GM12878 (cell line): ENCODE results near the gene MEGF11. TPM values are rescaled to one million over a fixed set of nuclear protein-coding genes. Genes with fewer than 3 reads are reported as not detected.

ENCODE experiments used
- ATAC-seq: fragments of 200-7000 bp; cut with Tn5 transposase; 3 replicates; pipeline ENCODE4 v1.9.1; 2020; ENCODE audit warnings: mild to moderate bottlenecking, moderate library complexity
- BruUV-seq: library from RNA; stranded (reverse); fragments of 400-500 nt; replicated peaks from 2 replicates; lab custom pipeline; 2021; lab: Mats Ljungman, UMichigan
- CTCF ChIA-PET: fragments of 300-600 bp; sonication (Branson Sonifier 250); formaldehyde crosslinking; extraction: SDS; loops from one replicate; lab custom pipeline; 2021; ENCODE audit warnings: inconsistent platforms; lab: Yijun Ruan, JAX
- POLR2A ChIA-PET: fragments of 350-600 bp; formaldehyde crosslinking; extraction: SDS; loops from one replicate; lab custom pipeline; 2021; ENCODE audit warnings: inconsistent platforms; lab: Charles Lee
- RAD21 ChIA-PET: fragments of 300-600 bp; sonication (Branson Sonifier 250); formaldehyde crosslinking; loops from one replicate; lab custom pipeline; 2023; ENCODE audit warnings: antibody characterized with exemption; ENCODE audit not compliant: unreplicated experiment; lab: Charles Lee
- SMC1A ChIA-PET: fragments of 300-600 bp; sonication (Branson Sonifier 250); formaldehyde crosslinking; loops from one replicate; lab custom pipeline; 2023; ENCODE audit not compliant: unreplicated experiment, uncharacterized antibody; lab: Charles Lee
- DNase-seq: peaks from one replicate; pipeline ENCODE4 v3.0.0-alpha.2; 2011; ENCODE audit warnings: low read depth, low spot score
- FAIRE-seq: peaks from 3 replicates; lab custom pipeline; 2011; peaks lifted over from hg19 to GRCh38; lab: Jason Lieb, UNC
- H2AFZ ChIP-seq: 2 replicates; pipeline ENCODE4 v1.6.0; 2011; ENCODE audit warnings: low read depth, low read length, control low read depth; ENCODE audit not compliant: control insufficient read depth
- H3K27ac ChIP-seq: 2 replicates; pipeline ENCODE4 v1.5.1; 2011; ENCODE audit warnings: control low read depth; ENCODE audit not compliant: control insufficient read depth, insufficient read depth
- H3K27me3 ChIP-seq, 2 experiments: replicated peaks in 1 of 2; 2 replicates each; pipeline versions ENCODE4 v1.6.0 to v1.6.1; 2011; ENCODE audit warnings: low read length in 1 of 2; ENCODE audit not compliant: control insufficient read depth in 2 of 2, insufficient read depth in 2 of 2
- H3K36me3 ChIP-seq, 2 experiments: 2 replicates each; pipeline ENCODE4 v1.5.1; 2011; ENCODE audit warnings: low read length in 1 of 2; ENCODE audit not compliant: control insufficient read depth in 2 of 2, insufficient read depth in 2 of 2
- H3K4me1 ChIP-seq: 2 replicates; pipeline ENCODE4 v1.6.1; 2011; ENCODE audit warnings: mild to moderate bottlenecking, low read length, moderate library complexity, mixed read lengths; ENCODE audit not compliant: control insufficient read depth, insufficient read depth
- H3K4me2 ChIP-seq: 2 replicates; pipeline ENCODE4 v1.6.0; 2011; ENCODE audit warnings: control low read depth; ENCODE audit not compliant: control insufficient read depth, insufficient read depth
- H3K4me3 ChIP-seq: fragments of 200-600 bp; sonication (generic); 2 replicates; pipeline ENCODE4 v1.5.1; 2016
- H3K79me2 ChIP-seq: 2 replicates; pipeline ENCODE4 v1.6.0; 2011; ENCODE audit warnings: low read length; ENCODE audit not compliant: control insufficient read depth, insufficient read depth
- H3K9ac ChIP-seq: 2 replicates; pipeline ENCODE4 v1.8.0; 2011; ENCODE audit warnings: low read length, control low read depth, mixed read lengths; ENCODE audit not compliant: control insufficient read depth, insufficient read depth
- H3K9me3 ChIP-seq: replicated peaks from 3 replicates; pipeline ENCODE4 v1.5.1; 2011; ENCODE audit warnings: mild to moderate bottlenecking, low read length; ENCODE audit not compliant: control insufficient read depth, insufficient read depth
- H4K20me1 ChIP-seq: 2 replicates; pipeline ENCODE4 v1.6.0; 2011; ENCODE audit not compliant: control insufficient read depth, insufficient read depth
- CEBPZ ChIP-seq: fragments of 150-350 bp; IDR thresholded peaks from 2 replicates; pipeline ENCODE4 v1.6.1; 2016; ENCODE audit warnings: low read depth, low read length
- ELK1 ChIP-seq: IDR thresholded peaks from 2 replicates; pipeline ENCODE4 v1.6.1; 2012; ENCODE audit warnings: low read depth, low read length, improper control_type of control experiment
- KLF5 ChIP-seq: fragments of 450-650 bp; IDR thresholded peaks from 2 replicates; pipeline ENCODE4 v1.6.1; 2014; ENCODE audit warnings: mild to moderate bottlenecking; ENCODE audit not compliant: partially characterized antibody
- MTA3 ChIP-seq: IDR thresholded peaks from 2 replicates; pipeline ENCODE4 v1.6.1; 2012; ENCODE audit warnings: low read length, inconsistent platforms, borderline replicate concordance
- PBX3 ChIP-seq: IDR thresholded peaks from 2 replicates; pipeline ENCODE4 v1.6.1; 2011; ENCODE audit warnings: mild to moderate bottlenecking, low read depth, low read length, moderate library complexity; ENCODE audit not compliant: insufficient replicate concordance
- SUPT20H ChIP-seq: IDR thresholded peaks from 2 replicates; pipeline ENCODE4 v1.6.1; 2011; ENCODE audit warnings: low read depth, mild to moderate bottlenecking, low read length, moderate library complexity, borderline replicate concordance; ENCODE audit not compliant: control insufficient read depth
- WRNIP1 ChIP-seq: IDR thresholded peaks from 2 replicates; pipeline ENCODE4 v1.6.1; 2011; ENCODE audit warnings: low read depth, low read length, improper control_type of control experiment, borderline replicate concordance
- ZZZ3 ChIP-seq: IDR thresholded peaks from 2 replicates; pipeline ENCODE4 v1.6.1; 2011; ENCODE audit warnings: low read depth; ENCODE audit not compliant: control insufficient read depth, insufficient read length
- whole genome bisulfite sequencing: methylation state at CpG from one replicate; pipeline ENCODE4 v1.1.6; 2016; ENCODE audit warnings: low lambda C conversion rate; ENCODE audit not compliant: insufficient replicate concordance, insufficient coverage; ENCODE audit errors: missing lambda C conversion rate; 5-methylcytosine and 5-hydroxymethylcytosine counted together
- in situ Hi-C: fragments of 300-500 bp; cut with MboI; formaldehyde crosslinking; loops from 9 replicates; pipeline ENCODE4 v1.14.3; 2018; ENCODE audit warnings: mixed read lengths
- intact Hi-C: fragments of 100-400 bp; cut with micrococcal nuclease; formaldehyde crosslinking; loops from one replicate; pipeline ENCODE4 v1.14.2; 2022; ENCODE audit not compliant: unreplicated experiment
- polyA plus RNA-seq, 11 experiments: library from polyadenylated mRNA; depleted of rRNA in 4 of 11; unstranded in 6 of 11; stranded (reverse) in 5 of 11; fragments of >200 nt; fragmentation: Nextera tagmentation in 4 of 11; fragmentation: Illumina TruSeq in 1 of 11; extraction: Ambion mirVana in 4 of 11; extraction: Trizol in 1 of 11; gene quantifications; 1 replicate in 1 of 11; 2 replicates in 10 of 11; pipeline versions ENCODE4 v1.2.1 to v1.2.3, GENCODE V29; 2011 to 2016; ENCODE audit warnings: inconsistent platforms in 2 of 11, missing spikeins in 2 of 11, low read depth in 1 of 11
- total RNA-seq, 4 experiments: library from RNA; depleted of rRNA in 3 of 4; stranded (reverse); fragments of >200 nt in 3 of 4; fragmentation: Illumina TruSeq in 1 of 4; extraction: Trizol in 1 of 4; gene quantifications; 2 replicates each; pipeline versions ENCODE4 v1.2.1 to v1.2.3, GENCODE V29; 2013 to 2021

MEGF11 gene
- total and polyA plus RNA-seq, 10 of the 15 experiments (the other 5 are each of a cell fraction or from before 2014, with no cell fraction given): 0.03 to 1.7 (median 0.49) TPM

GRCh38 chr15:66077320-66077663 lies 176.3 kb downstream of the MEGF11 start:
- DNase-seq (no peak), FAIRE-seq (no peak), ATAC-seq (no peak)
- H3K27me3 ChIP-seq: no peaks in the 10 kb centered on the region; a peak in 1 of 4 replicates
- no peak overlapping the region for H3K4me3 ChIP-seq
- in situ Hi-C loops: no loop called here
- no peak overlapping the region for H3K27ac ChIP-seq
- ChIA-PET SMC1A (no interaction called here), CTCF (no interaction called here), RAD21 (no interaction called here), POLR2A (no interaction called here)
- intact Hi-C loops: no loop called here
- no peaks in the 10 kb centered on the region for H3K79me2 ChIP-seq
- BruUV-seq: no TSS peak
- TF ChIP-seq CEBPZ: no peak
- no peak for TF ChIP-seq ZZZ3
- TF ChIP-seq MTA3: no peak
- no peak for TF ChIP-seq WRNIP1
- TF ChIP-seq ELK1: no peak
- TF ChIP-seq KLF5: no peak
- TF ChIP-seq SUPT20H: no peak
- no peak for TF ChIP-seq PBX3
- no peak overlapping the region for H3K9ac ChIP-seq
- H4K20me1 ChIP-seq: no peaks in the 10 kb centered on the region
- no peaks in the 10 kb centered on the region for H3K9me3 ChIP-seq
- no peaks in the 10 kb centered on the region for H3K36me3 ChIP-seq
- H3K4me1 ChIP-seq: no peaks in the 10 kb centered on the region
- 42% methylated on average over 6 of the region's 6 CpGs for WGBS
- no peak overlapping the region for H3K4me2 ChIP-seq
- no peak overlapping the region for H2AFZ ChIP-seq
